HepG2 (cell line): Measurements from ENCODE around the gene MED25. TPM values are rescaled to one million over a fixed set of nuclear protein-coding genes. Genes with fewer than 3 reads are reported as not detected.

Experiments used
- FOSL1 ChIP-seq: sonication (generic); formaldehyde crosslinking; IDR thresholded peaks from 2 replicates; pipeline ENCODE4 v1.9.0; 2021; ENCODE audit warnings: missing genetic modification reagents, borderline replicate concordance
- HNRNPK ChIP-seq: fragments of 200-400 bp; formaldehyde crosslinking; IDR thresholded peaks from 2 replicates; pipeline ENCODE4 v1.6.1; 2018; ENCODE audit warnings: low read length, low read depth, moderate library complexity, mild to moderate bottlenecking; ENCODE audit not compliant: poor library complexity, severe bottlenecking
- MLLT10 ChIP-seq: sonication (generic); formaldehyde crosslinking; IDR thresholded peaks from 2 replicates; pipeline ENCODE4 v1.4.0; 2020; ENCODE audit warnings: missing genetic modification reagents
- PAX8 ChIP-seq: sonication (generic); formaldehyde crosslinking; IDR thresholded peaks from 2 replicates; pipeline ENCODE4 v1.8.0; 2022; ENCODE audit warnings: mild to moderate bottlenecking, missing genetic modification reagents, borderline replicate concordance
- SP2 ChIP-seq: sonication (generic); formaldehyde crosslinking; IDR thresholded peaks from 2 replicates; pipeline ENCODE4 v1.5.1; 2020; ENCODE audit warnings: mild to moderate bottlenecking, missing genetic modification reagents
- TBL1XR1 ChIP-seq: fragments of 150-350 bp; IDR thresholded peaks from 2 replicates; pipeline ENCODE4 v1.6.1; 2014; ENCODE audit warnings: borderline replicate concordance, low read length; ENCODE audit not compliant: partially characterized antibody
- TSC22D2 ChIP-seq: sonication (generic); formaldehyde crosslinking; IDR thresholded peaks from 2 replicates; pipeline ENCODE4 v1.5.1; 2020; ENCODE audit warnings: missing genetic modification reagents, mild to moderate bottlenecking, borderline replicate concordance
- ZMYM3 ChIP-seq: sonication (generic); formaldehyde crosslinking; IDR thresholded peaks from 2 replicates; pipeline ENCODE4 v1.5.1; 2020; ENCODE audit warnings: mild to moderate bottlenecking, missing genetic modification reagents
- ZNF180 ChIP-seq: sonication (generic); formaldehyde crosslinking; IDR thresholded peaks from 2 replicates; pipeline ENCODE4 v1.4.0; 2020; ENCODE audit warnings: low read depth, missing genetic modification reagents, borderline replicate concordance
- ZNF282 ChIP-seq: fragments of 450-650 bp; IDR thresholded peaks from 2 replicates; pipeline ENCODE4 v1.6.1; 2018; ENCODE audit not compliant: partially characterized antibody
- ZNF768 ChIP-seq: sonication (generic); formaldehyde crosslinking; IDR thresholded peaks from 2 replicates; pipeline ENCODE4 v1.4.0; 2020; ENCODE audit warnings: missing genetic modification reagents
- ZNF777 ChIP-seq: sonication (generic); formaldehyde crosslinking; IDR thresholded peaks from 2 replicates; pipeline ENCODE4 v1.4.0; 2020; ENCODE audit warnings: missing genetic modification reagents
- ZNF780A ChIP-seq: sonication (generic); formaldehyde crosslinking; IDR thresholded peaks from 2 replicates; pipeline ENCODE4 v1.8.0; 2022; ENCODE audit warnings: mild to moderate bottlenecking, missing genetic modification reagents, moderate library complexity
- ZNF792 ChIP-seq: IDR thresholded peaks from 2 replicates; pipeline ENCODE4 v1.6.1; 2016
- ZNF839 ChIP-seq: sonication (generic); formaldehyde crosslinking; IDR thresholded peaks from 2 replicates; pipeline ENCODE4 v1.4.0; 2020; ENCODE audit warnings: missing genetic modification reagents, mild to moderate bottlenecking, borderline replicate concordance
- polyA plus RNA-seq, 8 experiments: library from polyadenylated mRNA; depleted of rRNA in 3 of 8; stranded (reverse) in 7 of 8; unstranded in 1 of 8; fragments of >200 nt; fragmentation: Illumina TruSeq in 4 of 8; extraction: Trizol in 4 of 8; gene quantifications; 2 replicates each; pipeline versions ENCODE4 v1.2.1 to v1.2.3, GENCODE V29; 2011 to 2016; ENCODE audit warnings: low read depth in 4 of 8, missing spikeins in 1 of 8, mixed read lengths in 1 of 8; ENCODE audit not compliant: insufficient read depth in 1 of 8
- total RNA-seq, 5 experiments: library from RNA; depleted of rRNA; stranded (reverse); fragments of >200 nt; fragmentation: Illumina TruSeq; extraction: Trizol; gene quantifications; 2 replicates each; pipeline ENCODE4 v1.2.3, GENCODE V29; 2016; ENCODE audit warnings: low read depth in 1 of 5
- TF ChIP-seq, protein P1 (sequence below): sonication (generic); formaldehyde crosslinking; IDR thresholded peaks from 2 replicates; pipeline ENCODE4 v1.5.1; 2020; ENCODE audit warnings: missing genetic modification reagents, mild to moderate bottlenecking, borderline replicate concordance
- TF ChIP-seq, protein P2 (sequence below): IDR thresholded peaks from 2 replicates; pipeline ENCODE4 v1.6.1; 2016; ENCODE audit warnings: mild to moderate bottlenecking, missing biosample characterization, missing genetic modification reagents
- TF ChIP-seq, protein P3 (sequence below): sonication (generic); formaldehyde crosslinking; IDR thresholded peaks from 2 replicates; pipeline ENCODE4 v1.4.0; 2020; ENCODE audit warnings: low read depth, missing genetic modification reagents
- TF ChIP-seq, protein P4 (sequence below): sonication (generic); formaldehyde crosslinking; IDR thresholded peaks from 2 replicates; pipeline ENCODE4 v1.4.0; 2020; ENCODE audit warnings: missing genetic modification reagents
- TF ChIP-seq, protein P5 (sequence below): IDR thresholded peaks from 2 replicates; pipeline ENCODE4 v1.6.1; 2018; ENCODE audit warnings: missing genetic modification reagents, mild to moderate bottlenecking, missing compliant biosample characterization

The MED25 gene
- total and polyA plus RNA-seq, 2 of the 13 experiments (the other 11 are each of a cell fraction or from before 2014, with no cell fraction given), result 11.1 to 15.1 TPM

DNA sequence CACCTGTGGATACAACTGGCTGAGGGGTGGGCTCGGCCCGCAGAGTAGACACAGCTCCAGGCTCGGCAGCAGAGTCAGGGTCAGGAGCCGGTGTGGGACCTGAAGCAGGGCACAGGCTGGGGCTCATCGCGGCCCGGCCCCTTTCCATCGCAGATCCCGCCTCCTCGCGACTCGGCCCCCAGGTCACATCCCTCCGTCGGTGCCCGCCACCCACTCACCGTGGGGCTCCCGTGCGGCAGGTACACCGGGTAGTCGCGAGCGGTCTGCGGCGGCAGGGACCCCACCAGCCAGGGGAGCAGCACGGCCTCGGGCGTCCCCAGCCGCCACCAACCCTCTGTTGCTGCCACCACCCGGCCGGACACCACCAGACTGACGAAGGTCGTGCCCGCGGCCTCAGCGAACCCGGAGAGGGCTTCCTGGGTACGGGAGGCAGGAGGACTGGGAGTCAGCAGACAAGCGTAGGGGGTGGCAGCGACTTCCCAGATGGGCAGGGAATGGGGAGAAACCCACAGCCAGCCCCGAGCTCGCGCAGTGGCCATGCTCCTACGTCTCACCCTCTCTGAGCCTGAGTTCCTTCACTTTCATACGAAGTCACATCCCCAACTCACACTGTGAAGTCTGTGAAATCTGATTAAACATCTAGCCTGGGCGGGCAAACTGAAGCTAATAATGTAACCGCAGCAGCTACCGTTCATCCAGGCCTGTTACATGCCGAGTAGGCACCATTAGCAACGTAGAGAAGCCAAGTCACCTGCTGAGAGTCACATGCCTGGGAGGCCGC lies 8.7 kb upstream of the MED25 start (continued):
- TF ChIP-seq HNRNPK (no peak), ZNF777 (CRISPR knock-in tag) (peak; percentile 45; the same call in 1 of the 2 replicates), ZNF282 (no peak), ZNF780A (CRISPR knock-in tag) (no peak), ZNF839 (CRISPR knock-in tag) (no peak), ZNF180 (CRISPR knock-in tag) (no peak), MLLT10 (CRISPR knock-in tag) (no peak), SP2 (CRISPR knock-in tag) (no peak), FOSL1 (CRISPR knock-in tag) (no peak), ZNF768 (peak; percentile 68), ZMYM3 (CRISPR knock-in tag) (no peak; the same call in 1 of the 2 replicates), PAX8 (CRISPR knock-in tag) (no peak), TBL1XR1 (no peak), TSC22D2 (CRISPR knock-in tag) (no peak), ZNF792 (no peak)
- TF ChIP-seq, protein P1, sequence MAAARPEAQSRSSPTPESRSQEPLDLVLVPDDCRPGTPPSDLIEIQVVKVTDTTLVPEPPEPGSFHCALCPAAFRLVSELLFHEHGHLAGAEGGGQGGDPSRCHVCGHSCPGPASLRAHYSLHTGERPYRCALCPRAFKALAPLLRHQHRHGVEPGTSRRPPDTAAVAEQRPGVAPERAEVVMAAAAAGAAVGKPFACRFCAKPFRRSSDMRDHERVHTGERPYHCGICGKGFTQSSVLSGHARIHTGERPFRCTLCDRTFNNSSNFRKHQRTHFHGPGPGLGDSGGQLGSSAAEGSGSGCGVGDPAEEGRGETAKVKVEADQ (CRISPR knock-in tag), result no peak
- TF ChIP-seq, protein P2, sequence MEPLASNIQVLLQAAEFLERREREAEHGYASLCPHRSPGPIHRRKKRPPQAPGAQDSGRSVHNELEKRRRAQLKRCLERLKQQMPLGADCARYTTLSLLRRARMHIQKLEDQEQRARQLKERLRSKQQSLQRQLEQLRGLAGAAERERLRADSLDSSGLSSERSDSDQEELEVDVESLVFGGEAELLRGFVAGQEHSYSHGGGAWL (CRISPR knock-in tag), result no peak; the same call in 1 of the 2 replicates
- TF ChIP-seq, protein P3, sequence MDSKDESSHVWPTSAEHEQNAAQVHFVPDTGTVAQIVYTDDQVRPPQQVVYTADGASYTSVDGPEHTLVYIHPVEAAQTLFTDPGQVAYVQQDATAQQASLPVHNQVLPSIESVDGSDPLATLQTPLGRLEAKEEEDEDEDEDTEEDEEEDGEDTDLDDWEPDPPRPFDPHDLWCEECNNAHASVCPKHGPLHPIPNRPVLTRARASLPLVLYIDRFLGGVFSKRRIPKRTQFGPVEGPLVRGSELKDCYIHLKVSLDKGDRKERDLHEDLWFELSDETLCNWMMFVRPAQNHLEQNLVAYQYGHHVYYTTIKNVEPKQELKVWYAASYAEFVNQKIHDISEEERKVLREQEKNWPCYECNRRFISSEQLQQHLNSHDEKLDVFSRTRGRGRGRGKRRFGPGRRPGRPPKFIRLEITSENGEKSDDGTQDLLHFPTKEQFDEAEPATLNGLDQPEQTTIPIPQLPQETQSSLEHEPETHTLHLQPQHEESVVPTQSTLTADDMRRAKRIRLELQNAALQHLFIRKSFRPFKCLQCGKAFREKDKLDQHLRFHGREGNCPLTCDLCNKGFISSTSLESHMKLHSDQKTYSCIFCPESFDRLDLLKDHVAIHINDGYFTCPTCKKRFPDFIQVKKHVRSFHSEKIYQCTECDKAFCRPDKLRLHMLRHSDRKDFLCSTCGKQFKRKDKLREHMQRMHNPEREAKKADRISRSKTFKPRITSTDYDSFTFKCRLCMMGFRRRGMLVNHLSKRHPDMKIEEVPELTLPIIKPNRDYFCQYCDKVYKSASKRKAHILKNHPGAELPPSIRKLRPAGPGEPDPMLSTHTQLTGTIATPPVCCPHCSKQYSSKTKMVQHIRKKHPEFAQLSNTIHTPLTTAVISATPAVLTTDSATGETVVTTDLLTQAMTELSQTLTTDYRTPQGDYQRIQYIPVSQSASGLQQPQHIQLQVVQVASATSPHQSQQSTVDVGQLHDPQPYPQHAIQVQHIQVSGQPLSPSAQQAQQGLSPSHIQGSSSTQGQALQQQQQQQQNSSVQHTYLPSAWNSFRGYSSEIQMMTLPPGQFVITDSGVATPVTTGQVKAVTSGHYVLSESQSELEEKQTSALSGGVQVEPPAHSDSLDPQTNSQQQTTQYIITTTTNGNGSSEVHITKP (CRISPR knock-in tag), result no peak
- TF ChIP-seq, protein P4, sequence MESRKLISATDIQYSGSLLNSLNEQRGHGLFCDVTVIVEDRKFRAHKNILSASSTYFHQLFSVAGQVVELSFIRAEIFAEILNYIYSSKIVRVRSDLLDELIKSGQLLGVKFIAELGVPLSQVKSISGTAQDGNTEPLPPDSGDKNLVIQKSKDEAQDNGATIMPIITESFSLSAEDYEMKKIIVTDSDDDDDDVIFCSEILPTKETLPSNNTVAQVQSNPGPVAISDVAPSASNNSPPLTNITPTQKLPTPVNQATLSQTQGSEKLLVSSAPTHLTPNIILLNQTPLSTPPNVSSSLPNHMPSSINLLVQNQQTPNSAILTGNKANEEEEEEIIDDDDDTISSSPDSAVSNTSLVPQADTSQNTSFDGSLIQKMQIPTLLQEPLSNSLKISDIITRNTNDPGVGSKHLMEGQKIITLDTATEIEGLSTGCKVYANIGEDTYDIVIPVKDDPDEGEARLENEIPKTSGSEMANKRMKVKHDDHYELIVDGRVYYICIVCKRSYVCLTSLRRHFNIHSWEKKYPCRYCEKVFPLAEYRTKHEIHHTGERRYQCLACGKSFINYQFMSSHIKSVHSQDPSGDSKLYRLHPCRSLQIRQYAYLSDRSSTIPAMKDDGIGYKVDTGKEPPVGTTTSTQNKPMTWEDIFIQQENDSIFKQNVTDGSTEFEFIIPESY, result no peak; the same call in 1 of the 2 replicates
- TF ChIP-seq, protein P5, sequence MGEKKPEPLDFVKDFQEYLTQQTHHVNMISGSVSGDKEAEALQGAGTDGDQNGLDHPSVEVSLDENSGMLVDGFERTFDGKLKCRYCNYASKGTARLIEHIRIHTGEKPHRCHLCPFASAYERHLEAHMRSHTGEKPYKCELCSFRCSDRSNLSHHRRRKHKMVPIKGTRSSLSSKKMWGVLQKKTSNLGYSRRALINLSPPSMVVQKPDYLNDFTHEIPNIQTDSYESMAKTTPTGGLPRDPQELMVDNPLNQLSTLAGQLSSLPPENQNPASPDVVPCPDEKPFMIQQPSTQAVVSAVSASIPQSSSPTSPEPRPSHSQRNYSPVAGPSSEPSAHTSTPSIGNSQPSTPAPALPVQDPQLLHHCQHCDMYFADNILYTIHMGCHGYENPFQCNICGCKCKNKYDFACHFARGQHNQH, result no peak
